HG02642 (cell line): ENCODE data around the gene CNNM4.

Experiments
- ATAC-seq: cut with Tn5 transposase; IDR thresholded peaks from one replicate; pipeline ENCODE4 v1.9.1; 2021; ENCODE audit warnings: mild to moderate bottlenecking; ENCODE audit not compliant: unreplicated experiment, poor library complexity

CNNM4 gene

GRCh38 chr2:96828436-96828835 is 67.7 kb downstream of the CNNM4 start:
- ATAC-seq = no peak

- ATAC-seq = no peak
Measured at GRCh38 chr2:96828874-96829273, 68.2 kb downstream of the CNNM4 start.

DNA sequence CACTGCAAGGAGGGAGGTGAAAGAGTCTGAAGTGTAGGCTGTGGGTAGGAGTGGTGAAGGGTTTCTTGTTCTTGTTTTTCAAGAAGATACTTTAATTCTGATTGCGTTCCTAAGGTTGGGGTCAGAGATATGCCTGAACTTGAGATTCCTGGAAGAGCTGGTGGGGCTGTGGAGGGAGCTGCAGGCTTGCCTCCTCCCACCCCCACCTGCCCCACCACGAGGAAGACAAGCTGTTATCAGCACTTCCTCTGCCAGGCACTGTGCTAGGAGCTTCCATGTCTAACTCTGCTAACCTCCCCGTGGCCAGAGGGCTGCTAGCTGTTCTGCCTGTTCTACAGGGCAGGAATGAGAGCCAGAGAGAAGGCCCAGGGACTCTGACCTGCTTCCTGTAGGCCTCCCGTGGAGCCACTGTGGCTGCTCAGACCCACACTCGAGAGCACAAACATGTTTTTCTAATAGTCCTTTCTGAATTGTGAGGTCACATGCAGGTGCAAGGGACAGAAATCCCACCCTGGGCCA is 69.4 kb downstream of the CNNM4 start:
- no peak for ATAC-seq

DNA sequence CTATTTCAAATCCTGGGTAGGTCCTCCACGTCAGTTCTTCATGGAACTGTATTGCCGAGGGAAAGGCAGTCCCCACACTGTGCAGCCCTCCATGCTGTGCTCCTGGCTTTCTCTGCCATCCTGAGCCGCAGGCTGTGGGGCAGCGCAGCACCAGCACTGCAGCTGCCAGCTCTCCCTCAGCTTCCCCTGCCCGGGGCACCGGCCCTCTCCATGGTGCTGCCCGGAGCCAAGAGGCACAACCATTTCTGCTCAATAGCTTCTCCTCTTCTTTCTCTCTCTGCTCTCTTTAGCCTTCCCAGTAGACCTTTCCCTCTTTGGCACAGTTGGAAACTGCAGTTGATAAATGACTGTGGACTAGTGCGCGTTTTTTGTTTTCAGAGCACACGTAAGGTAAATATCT is 71.0 kb downstream of the CNNM4 start:
- ATAC-seq = no peak

DNA sequence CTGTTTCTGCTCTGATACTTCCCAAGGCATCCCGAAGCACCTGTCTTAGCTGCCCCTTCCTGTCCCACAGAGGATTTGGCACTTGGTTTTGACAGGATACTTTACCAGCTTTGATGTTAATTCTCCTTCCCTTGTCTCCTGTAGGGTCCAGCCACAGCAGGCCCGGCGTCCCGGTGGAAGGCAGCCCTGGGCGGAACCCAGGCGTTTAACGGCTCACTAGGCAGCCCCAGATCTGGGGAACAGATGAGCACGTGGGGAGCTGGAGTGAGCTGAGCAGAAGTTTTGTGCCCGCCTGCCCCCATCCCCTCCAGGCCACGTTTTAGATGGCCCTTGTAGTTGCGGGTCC is 71.7 kb downstream of the CNNM4 start:
- ATAC-seq = no peak

DNA sequence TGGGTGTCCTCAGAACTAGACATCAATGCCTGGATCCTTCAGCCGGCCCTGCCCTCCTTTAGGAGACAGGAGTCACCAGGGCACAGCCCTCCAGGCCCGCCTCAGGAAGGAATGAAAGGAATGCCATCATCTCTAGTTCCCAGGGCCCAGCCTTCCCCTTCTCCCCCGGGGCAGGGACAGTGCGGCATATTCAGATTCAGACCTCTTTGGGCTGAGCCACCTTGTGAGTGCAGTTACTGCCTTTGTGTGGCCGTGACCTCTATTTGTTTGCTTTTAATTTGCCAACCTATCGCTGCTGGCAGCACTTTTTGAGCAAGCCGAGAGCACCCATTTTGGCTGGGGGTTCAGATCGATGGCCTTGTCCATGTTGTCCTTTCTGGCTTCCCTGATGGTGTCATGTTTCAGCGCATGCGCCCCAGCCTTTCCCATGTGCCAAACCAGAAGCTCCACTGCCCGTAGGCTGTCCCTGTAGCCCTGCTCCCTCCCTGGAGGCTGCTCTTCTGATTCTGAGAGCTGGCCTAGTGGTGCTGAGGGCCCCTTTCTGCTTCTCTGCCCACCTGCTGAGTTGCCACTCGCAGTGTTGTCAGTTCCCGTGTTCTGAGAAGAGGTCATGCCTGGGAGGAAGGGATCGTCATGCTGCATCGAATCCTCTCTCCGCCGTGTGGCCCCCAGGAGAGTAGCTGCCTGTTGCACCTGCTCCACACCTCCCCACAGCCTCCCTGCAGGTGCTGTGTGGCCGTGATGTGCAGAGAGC is 72.2 kb downstream of the CNNM4 start:
- no peak for ATAC-seq

DNA sequence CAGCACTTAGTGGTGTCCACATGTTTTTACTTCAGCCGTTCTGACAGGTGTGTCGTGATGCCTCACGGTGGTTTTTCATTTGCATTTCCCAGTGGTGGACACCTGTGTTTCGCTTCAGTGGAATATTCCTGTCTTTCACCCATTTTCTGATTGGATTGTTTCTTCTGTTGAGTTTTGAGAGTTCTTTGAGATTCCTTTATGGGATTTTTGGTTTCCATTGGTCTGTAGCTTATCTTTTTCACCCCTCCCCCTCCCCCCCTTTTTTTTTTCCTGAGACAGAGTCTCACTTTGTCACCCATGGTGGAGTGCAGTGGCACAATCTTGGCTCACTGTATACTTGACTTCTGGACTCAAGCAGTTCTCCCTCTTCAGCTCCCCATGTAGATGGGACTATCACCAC is 75.1 kb downstream of the CNNM4 start:
- no peak for ATAC-seq

- ATAC-seq = no peak
Measured at GRCh38 chr2:96837575-96837974, 76.9 kb downstream of the CNNM4 start.

DNA sequence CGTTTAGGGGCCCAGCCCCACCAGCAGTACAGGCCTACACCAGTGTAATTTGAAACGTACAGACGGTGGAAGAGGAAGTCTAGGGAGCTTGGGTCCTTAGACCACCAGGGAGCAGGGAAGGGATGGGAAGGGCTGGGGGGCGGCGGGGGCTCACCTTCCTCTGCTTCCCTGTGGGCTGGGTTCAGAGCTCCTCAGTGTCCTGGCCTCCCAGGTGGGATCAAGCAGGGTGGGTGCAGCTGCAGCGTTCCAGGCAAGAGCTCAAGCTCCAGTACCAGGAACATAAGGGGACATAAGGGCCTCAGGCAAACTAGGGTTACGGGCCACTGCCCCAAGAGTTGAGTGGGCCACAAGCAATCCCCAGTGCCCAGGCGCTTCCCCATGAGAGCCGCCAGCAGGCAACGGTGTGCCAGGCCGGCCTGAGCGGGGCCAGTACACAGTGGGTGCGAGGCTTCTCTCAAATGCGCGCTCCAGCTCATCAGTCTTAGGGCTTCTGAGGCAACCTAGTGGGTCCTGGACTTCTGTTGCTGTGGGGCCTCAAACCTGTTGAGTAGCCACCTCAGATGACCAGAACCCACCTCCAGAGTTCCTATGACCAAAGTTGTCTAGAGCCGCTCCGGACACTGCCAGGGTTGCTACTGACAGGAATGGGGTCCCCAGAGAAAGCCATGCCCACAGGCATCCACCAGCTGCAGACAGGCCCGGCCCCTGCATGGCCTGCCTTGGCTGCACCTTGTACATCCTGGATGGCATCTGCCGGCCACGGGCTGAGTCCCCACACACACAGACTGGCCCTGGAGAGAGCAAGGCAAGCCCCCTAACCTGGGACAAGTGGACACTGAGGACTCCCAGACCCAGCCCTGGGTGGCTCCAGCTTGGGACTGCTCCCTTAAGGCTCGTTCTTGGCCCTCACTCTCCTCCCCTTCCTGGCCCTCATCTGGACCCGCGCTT is 77.9 kb downstream of the CNNM4 start:
- ATAC-seq = peak; percentile 19

DNA sequence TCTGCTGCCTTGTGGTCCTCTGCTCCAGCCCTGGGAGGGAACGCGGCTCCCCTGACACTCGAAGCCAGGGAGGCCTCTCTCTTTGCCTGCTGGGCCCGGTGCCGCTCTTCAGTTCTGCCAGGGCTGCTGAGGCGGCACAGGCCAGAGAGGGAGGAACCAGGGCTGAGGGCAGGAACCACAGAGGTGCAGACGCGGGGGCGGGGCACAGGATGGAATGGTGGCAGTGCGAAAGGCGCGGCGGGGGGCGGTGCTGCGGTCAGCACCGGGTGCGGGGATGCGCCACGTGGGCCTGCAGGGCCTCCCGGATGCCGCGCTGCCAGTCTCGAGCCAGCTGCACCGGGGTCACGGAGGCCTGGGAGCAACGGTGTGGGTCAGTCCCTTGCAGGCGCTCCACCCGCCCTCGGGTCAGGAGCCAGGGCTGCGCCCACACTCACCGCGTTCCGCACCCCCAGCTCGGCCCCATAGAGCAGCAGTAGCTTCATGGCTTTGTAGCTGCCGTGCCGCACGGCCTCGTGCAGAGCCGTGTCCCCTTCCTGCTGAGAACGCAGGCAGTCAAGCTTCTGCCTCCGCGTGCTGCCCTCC is 78.7 kb downstream of the CNNM4 start:
- peak; percentile 64 for ATAC-seq

GRCh38 chr2:96839875-96840850 is 79.5 kb downstream of the CNNM4 start:
- no peak for ATAC-seq

GRCh38 chr2:96841701-96842495 is 81.2 kb downstream of the CNNM4 start:
- ATAC-seq = no peak

DNA sequence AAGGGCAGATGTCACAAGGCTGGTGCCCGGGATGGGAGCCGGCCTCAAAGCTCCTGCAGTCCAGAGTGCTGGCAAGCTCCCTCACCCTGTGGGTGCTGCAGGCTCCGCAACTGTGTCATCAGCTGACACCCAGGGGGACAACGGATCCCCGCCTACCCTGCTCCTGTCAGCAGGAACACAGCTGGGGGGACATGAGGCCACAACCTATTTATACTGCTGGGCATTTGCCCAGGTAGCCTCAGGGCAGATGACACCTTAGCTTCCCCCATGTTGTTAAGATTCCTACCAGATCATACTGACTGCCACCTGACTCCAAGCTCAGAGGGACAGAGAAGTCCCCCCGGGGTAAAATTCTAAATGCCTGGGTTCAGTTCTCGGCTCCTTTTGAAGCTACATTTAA is 81.9 kb downstream of the CNNM4 start:
- ATAC-seq = no peak

DNA sequence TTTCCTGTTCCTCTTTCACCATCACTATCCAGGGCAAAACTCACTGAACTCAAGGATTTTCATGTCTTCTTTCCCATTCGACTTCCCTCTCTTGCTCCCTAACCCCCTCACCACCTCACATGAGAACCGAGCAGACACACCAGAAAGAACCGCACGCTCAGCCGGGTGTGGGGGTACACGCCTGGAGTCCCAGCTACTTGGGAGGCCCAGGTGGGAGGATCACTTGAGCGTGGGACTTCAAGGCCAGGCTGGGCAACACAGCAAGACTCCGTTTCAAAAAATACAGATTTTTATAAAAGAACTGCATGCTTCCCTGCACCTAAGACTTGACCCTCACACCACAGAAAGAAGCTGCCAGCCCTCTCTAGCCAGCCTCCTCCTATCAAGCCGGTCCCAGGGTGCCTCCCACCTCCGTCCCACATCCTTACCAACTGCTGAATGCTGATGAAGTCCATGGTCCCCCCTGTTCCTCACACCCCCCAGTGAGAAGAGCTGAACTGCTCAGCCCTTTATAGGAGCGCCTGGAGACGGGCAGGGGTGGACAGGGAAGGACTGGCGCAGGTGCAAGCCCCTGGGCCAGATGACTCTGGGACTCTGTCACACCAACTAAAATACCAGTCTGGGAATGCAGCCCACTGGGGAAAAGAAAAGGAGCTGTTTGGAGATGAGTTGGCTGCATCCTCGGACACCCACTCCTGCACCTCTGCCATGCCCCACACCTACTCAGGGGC is 83.0 kb downstream of the CNNM4 start, which contains the start of gene ANKRD23:
Gene ANKRD23, minus strand, starts transcription at position 484 of the 731 bp plus-strand sequence. Its CDS starts 29 bp downstream, at position 455.
- no peak for ATAC-seq

- ATAC-seq = no peak
Measured at GRCh38 chr2:96844405-96844808, 83.7 kb downstream of the CNNM4 start.

DNA sequence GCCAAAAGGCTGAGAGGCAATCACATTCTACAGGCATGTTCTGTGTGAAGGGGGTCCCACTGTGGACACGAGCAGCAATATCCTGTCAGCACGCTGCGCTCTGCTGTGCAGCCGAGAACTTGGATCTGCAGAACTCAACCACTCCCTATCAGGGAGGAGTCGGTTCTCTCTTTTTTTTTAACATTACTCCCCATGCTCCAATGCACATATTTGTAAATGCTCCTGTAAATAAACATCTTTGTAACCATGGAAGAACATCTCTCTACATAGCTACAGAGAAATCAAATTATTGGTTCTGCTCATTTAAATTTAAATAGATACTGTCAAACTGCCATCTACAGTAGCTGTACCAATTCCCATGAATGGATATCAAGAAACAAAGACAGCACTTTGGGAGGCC is 86.1 kb downstream of the CNNM4 start:
- no peak for ATAC-seq

GRCh38 chr2:96847586-96847985 is 86.9 kb downstream of the CNNM4 start:
- no peak for ATAC-seq

GRCh38 chr2:96848264-96848663 is 87.6 kb downstream of the CNNM4 start:
- no peak for ATAC-seq
